MCF 10A (cell line): Measurements from ENCODE around the gene RBM39. TPM values are rescaled to one million over a fixed set of nuclear protein-coding genes. Genes with fewer than 3 reads are reported as not detected.

Experiments
- BruUV-seq: library from RNA; stranded (reverse); fragments of 400-500 nt; replicated peaks from 2 replicates; lab custom pipeline; 2021; lab: Mats Ljungman, UMichigan
- CTCF ChIA-PET: fragments of 300-600 bp; sonication (Branson Sonifier 250); formaldehyde crosslinking; extraction: SDS; loops from one replicate; lab custom pipeline; 2021; ENCODE audit warnings: antibody characterized with exemption, inconsistent platforms; lab: Yijun Ruan, JAX
- POLR2A ChIA-PET: fragments of 300-600, 350-650 bp; sonication (Branson Sonifier 250); formaldehyde crosslinking; extraction: SDS; loops from one replicate; lab custom pipeline; 2020; ENCODE audit warnings: antibody characterized with exemption, inconsistent platforms; lab: Yijun Ruan, JAX
- DNase-seq: peaks from one replicate; pipeline ENCODE4 v3.0.0-alpha.2; 2018; ENCODE audit not compliant: unreplicated experiment
- H3K27ac Mint-ChIP-seq: one replicate; pipeline ENCODE4 v1.8.0; 2022; ENCODE audit warnings: mild to moderate bottlenecking, low read depth, mixed read lengths; ENCODE audit not compliant: unreplicated experiment
- H3K27me3 Mint-ChIP-seq: one replicate; pipeline ENCODE4 v1.8.0; 2022; ENCODE audit warnings: mixed read lengths; ENCODE audit not compliant: insufficient read depth, unreplicated experiment
- H3K36me3 Mint-ChIP-seq: one replicate; pipeline ENCODE4 v1.8.0; 2022; ENCODE audit warnings: mild to moderate bottlenecking, moderate library complexity, mixed read lengths; ENCODE audit not compliant: insufficient read depth, unreplicated experiment
- H3K4me1 Mint-ChIP-seq: one replicate; pipeline ENCODE4 v1.8.0; 2022; ENCODE audit warnings: mixed read lengths; ENCODE audit not compliant: insufficient read depth, unreplicated experiment
- H3K4me3 Mint-ChIP-seq: one replicate; pipeline ENCODE4 v1.8.0; 2022; ENCODE audit warnings: mild to moderate bottlenecking, moderate library complexity, mixed read lengths; ENCODE audit not compliant: unreplicated experiment
- H3K9me3 Mint-ChIP-seq: one replicate; pipeline ENCODE4 v1.8.0; 2022; ENCODE audit warnings: mixed read lengths; ENCODE audit not compliant: unreplicated experiment
- CTCF ChIP-seq: fragments of 200-600 bp; IDR thresholded peaks from one replicate; pipeline ENCODE4 v1.8.0; 2022; ENCODE audit warnings: antibody characterized with exemption, mild to moderate bottlenecking; ENCODE audit not compliant: unreplicated experiment
- intact Hi-C: fragments of 100-400 bp; cut with micrococcal nuclease; formaldehyde crosslinking; loops from 2 replicates; pipeline ENCODE4 v1.14.1; 2022
- total RNA-seq: library from RNA; stranded (reverse); gene quantifications from 2 replicates; pipeline ENCODE4 v1.2.3, GENCODE V29; 2022

Gene RBM39
- total RNA-seq, 1 experiment from 2014 or later = 438 TPM

DNA sequence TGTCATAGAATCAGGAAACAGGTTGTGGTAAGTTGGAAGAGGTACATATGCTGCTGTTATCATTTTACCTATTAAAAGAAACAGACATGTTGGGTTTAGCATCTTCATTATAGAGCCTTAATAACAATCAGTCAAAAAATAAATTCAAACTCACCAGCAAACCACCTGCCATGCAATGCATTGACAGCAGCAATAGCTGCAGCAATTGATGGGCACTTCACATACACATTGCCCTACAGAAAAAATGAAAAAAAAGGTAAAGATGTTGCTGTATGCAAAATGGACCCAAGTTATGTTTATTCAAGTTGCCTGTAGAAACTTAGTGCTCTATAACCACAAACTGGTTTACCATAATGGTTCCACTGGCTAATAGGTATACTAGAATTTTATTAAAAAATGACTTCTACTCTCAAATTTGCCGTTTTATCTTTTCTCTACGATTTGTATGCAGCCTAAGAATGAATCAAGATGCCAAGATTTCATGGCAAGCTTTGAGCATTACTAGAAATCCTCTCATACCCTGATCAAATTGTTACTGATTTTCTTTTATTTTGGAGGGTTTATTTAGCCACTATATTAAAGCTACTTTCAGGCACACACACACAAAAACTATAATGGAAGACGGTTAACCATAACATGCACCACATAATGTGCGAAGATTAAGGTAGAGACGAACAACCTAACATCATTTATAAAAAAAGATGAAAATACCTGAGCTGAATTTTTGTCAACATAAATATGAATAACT lies 37.4 kb downstream of the RBM39 start:
- no peaks in the 10 kb centered on the region for H3K27me3 Mint-ChIP-seq
- peaks cover 5% of the 10 kb centered on the region for H3K4me1 Mint-ChIP-seq
- H3K27ac Mint-ChIP-seq = no peak overlapping the region
- no peak overlapping the region for H3K4me3 Mint-ChIP-seq
- ChIA-PET POLR2A (interaction anchor here (0.6 to 14.8 kb wide), 11 partner anchors 6 to 1572 kb away, joined by 3 to 266 read pairs (median 4); partner anchors contain the start of gene RBM39), CTCF (interaction anchor here (0.6 to 1.5 kb wide), 4 partner anchors 9 to 24 kb away, joined by 3 to 4 read pairs (median 4); no protein-coding TSS in a partner anchor)
- no peak for DNase-seq
- peaks cover 100% of the 10 kb centered on the region for H3K36me3 Mint-ChIP-seq
- intact Hi-C loops = loop anchor here (5.0 kb wide), 1 partner anchor 178 kb away; no protein-coding TSS in a partner anchor
- BruUV-seq = no TSS peak
- TF ChIP-seq CTCF = no peak
- H3K9me3 Mint-ChIP-seq = no peaks in the 10 kb centered on the region

DNA sequence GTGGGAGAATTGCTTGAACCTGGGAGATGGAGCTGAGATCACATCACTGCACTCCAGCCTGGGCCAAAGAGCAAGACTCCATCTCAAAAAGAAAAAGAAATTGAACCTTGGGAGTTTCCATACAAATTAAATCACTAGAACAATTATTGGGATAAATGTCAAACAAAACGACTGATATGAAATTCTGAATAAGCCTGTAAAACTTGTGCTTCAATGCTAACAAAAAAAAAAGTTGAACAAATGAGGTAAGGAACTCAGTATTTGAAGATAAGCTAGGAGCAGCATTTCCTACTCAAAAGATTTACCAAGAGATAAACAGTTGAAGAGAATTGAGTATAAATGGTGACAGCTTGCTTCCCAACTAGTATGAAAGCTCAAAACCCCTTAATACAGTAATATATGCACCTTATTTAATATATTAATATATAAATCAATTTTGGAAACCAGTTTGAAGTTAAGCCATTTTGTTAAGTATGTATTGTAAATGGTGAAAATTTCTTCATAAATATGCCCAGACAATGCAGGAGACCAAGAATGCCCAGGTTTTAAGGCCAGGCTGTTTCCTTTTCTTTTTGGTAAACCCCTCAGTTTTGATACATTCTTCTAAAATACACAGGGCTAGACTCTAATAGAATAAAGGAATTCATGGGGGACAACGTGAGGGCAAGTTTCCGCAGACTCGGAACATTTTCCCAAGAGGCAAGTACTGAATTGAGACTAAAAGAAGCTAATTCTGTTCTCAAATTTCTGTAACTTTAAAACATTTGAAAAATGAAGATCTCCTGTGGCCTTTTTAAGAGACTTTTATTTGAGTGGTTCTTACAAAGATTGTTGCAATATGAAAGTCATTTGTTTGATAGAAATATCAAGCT lies 39.0 kb downstream of the RBM39 start:
- no peak for DNase-seq
- Mint-ChIP-seq H3K27ac (peak overlapping the region; percentile 51), H3K9me3 (no peaks in the 10 kb centered on the region), H3K4me3 (no peak overlapping the region), H3K36me3 (peaks cover 99% of the 10 kb centered on the region), H3K4me1 (peaks cover 10% of the 10 kb centered on the region), H3K27me3 (no peaks in the 10 kb centered on the region)
- TF ChIP-seq CTCF = no peak
- intact Hi-C loops = loop anchor here (5.0 kb wide), 1 partner anchor 179 kb away; no protein-coding TSS in a partner anchor
- ChIA-PET POLR2A (interaction anchor here (0.6 to 14.8 kb wide), 16 partner anchors 8 to 435 kb away, joined by 3 to 266 read pairs (median 8); partner anchors contain the start of genes CPNE1, RBM12, RBM39 and SCAND1), CTCF (interaction anchor here (0.6 to 1.5 kb wide), 2 partner anchors 251 to 1106 kb away, joined by 3 to 12 read pairs; partner anchors contain the start of gene SCAND1)
- no TSS peak for BruUV-seq

DNA sequence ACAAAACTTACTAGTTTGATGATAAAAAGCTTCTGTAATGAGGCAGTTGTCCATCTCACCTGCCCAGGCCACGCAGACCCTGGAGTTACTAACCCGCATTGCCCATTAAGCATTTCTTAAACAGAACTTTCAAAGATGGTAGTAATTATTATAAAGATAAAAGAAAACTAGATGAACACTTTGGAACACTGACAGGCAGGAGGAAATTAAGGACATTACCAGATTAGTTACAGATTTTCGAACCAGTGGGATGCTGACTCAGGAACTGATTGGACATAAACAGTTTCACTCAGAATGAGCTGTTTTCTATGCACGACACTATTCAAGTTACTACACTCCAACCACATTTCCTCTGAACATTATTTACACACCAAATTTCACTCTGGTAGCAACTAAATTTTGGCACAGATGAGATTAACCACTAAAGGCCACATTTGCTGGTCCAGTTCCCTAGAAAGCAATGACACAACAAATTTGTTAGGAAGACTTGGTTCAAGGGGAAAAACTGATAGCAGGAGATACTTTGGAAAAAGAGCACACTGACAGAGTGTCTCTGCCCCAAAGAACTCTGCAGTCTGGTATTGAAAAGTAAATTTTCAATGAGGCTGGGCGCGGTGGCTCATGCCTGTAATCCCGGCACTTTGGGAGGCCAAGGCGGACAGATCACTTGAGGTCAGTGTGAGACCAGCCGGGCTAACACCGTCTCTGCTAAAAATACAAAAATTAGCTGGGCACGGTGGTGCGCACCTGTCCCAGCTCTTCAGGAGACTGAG lies 39.8 kb downstream of the RBM39 start:
- TF ChIP-seq CTCF = no peak
- intact Hi-C loops = loop anchor here (5.0 kb wide), 1 partner anchor 180 kb away; no protein-coding TSS in a partner anchor
- Mint-ChIP-seq H3K4me3 (no peak overlapping the region), H3K27ac (peak overlapping the region; percentile 5), H3K4me1 (peaks cover 18% of the 10 kb centered on the region), H3K36me3 (peaks cover 96% of the 10 kb centered on the region), H3K27me3 (no peaks in the 10 kb centered on the region), H3K9me3 (no peaks in the 10 kb centered on the region)
- ChIA-PET POLR2A (interaction anchor here (0.7 to 14.8 kb wide), 20 partner anchors 8 to 255 kb away, joined by 3 to 266 read pairs (median 4); partner anchors contain the start of genes CPNE1, RBM12, RBM39 and SCAND1), CTCF (interaction anchor here (1.1 to 1.5 kb wide), 2 partner anchors 8 to 252 kb away, joined by 3 to 12 read pairs; partner anchors contain the start of gene SCAND1)
- BruUV-seq = no TSS peak
- no peak for DNase-seq
